Fibroblast of skin of back (primary cell): ENCODE measurements around the gene VIT.

Experiments used
- DNase-seq: peaks from one replicate; pipeline ENCODE4 v3.0.0-alpha.2; 2013

Gene VIT

GRCh38 chr2:36711741-36712314, 15.3 kb downstream of the VIT start:
- no peak for DNase-seq

DNA sequence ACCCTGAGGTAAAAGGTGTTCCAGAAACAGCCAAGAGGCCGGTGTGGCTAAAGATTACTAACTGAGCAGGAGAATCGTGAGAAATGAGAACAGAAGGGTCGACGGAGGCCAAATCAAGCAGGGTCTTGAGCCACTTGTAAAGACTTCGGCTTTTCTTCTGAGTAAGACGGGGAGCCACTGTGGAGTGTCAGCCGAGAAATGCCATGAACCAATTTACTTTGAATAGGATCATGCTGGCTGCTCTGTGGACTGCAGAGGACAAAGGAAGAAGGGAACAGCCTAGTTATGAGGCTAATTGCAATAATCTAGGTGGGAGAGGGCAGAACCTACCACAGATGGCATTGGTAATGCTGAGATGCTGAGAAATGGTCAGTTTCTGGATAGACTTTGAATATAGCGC, 16.8 kb downstream of the VIT start:
- no peak for DNase-seq

GRCh38 chr2:36716111-36716510, 19.6 kb downstream of the VIT start:
- DNase-seq = no peak

DNA sequence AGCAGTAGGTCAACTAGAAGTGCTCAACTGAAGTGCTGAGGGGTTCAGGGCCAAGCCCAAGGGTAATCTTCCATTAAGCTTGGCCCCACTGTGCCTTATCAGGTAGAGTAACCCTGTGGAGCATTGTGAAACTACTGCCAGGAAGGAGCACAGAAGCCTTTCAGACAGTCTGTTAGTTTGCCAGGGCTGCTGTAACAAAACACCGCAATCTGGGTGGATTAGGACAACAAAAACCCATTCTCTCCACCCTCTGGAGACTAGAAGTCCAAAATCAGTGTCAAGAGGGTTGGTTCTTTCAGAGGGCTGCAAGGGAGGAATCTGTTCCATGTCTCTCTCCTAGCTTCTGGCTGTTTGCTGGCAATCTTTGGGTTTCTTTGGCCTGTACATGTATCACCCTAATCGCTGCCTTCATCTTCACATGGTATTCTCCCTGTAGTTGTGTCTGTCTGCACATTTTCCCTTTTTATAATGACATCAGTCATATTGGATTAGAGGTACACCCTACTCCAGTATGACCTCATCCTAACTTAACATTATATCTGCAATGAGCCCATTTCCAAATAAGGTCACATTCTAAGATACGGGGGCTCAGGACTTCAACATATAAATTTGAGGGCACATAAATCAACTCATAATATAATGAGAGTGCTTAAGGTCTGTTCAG, 21.2 kb downstream of the VIT start:
- no peak for DNase-seq

DNA sequence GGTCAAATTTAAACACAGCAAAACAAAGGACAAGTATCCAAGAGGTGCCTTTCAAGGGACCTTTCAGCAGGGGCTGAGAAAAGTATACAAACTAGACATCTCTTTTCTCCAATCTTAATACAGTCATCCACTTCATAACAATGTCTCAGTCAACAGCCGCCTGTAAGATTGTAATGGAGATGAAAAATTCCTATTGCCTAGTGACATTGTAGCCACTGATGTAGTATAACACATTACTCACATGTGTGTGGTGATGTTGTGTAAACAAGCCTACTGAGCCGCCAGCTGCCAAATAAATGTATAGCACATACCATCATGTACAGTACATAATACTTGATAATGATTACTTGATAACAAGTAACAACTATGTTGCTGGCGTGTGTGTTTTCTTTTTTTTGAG, 31.0 kb downstream of the VIT start:
- DNase-seq = no peak

GRCh38 chr2:36729067-36729466, 32.6 kb downstream of the VIT start:
- DNase-seq = no peak

DNA sequence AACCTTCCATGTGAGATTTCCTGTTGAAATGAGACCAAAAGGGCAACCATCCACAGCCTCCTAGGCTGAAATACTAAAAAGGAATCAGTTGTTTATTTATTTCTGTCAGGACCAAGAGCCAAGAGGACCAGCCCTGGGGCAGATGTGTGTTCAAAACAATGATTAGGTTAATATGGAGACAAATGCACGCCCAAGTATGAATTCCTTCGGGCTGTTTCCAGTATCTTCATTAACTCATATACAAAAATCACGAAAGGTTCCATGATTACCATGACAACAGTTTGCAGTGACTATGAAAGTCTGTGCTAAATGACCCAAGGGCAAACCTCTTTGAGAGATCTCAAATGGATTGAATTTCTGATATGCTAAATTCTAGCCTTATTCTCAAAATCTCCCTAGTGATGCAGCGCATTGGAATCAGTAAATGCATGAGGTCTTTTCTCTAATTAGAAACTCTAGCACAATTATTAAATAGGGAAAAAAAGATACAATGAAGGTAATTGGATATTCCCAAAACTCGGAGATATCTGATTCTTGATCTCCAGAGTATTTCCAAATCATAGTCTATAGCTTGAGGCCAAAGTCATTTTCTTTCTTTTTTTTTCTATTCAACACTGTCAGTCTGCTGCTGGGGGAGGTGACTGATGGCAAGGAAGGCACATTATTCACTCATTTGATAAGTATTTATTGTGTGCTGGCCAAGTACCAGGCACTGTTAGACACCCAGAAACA, 35.6 kb downstream of the VIT start:
- peak; percentile 12 for DNase-seq

DNA sequence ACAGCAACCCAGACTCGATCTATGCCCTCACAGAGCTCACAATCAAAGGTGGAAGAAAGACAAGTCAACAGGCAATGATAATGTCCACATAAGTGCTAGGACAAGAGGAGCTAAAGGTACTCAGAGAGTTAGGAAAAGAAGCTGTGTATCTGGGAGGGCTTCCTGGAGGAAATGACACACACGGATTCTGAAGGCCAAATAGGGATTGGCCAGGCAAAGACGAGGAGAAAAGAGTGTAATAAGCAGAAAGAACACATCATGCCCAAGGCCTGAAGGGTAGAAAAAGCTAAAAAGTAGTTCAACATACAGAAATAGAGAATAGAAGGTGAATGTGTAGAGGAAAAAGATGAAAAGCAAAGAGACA, 36.1 kb downstream of the VIT start:
- no peak for DNase-seq

DNA sequence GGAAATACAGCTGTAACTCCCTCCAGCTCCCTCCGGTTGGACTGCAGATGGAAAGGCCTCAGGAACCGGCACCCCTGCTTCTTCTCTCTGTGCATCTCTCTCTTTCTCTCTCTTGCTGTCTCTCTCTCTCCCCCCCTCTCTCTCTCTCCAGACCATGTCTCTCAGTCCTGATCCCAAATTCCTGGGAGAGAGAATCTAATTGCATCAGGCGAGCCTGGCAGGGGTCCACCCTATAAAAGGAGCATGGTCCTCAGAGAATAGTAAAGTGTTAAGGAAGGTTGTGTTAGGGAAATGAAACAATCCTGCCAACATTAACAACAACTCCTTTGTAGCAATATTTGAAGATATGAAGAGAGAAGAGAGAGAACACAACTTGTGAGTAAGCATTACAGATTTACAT, 36.7 kb downstream of the VIT start:
- DNase-seq = no peak

DNA sequence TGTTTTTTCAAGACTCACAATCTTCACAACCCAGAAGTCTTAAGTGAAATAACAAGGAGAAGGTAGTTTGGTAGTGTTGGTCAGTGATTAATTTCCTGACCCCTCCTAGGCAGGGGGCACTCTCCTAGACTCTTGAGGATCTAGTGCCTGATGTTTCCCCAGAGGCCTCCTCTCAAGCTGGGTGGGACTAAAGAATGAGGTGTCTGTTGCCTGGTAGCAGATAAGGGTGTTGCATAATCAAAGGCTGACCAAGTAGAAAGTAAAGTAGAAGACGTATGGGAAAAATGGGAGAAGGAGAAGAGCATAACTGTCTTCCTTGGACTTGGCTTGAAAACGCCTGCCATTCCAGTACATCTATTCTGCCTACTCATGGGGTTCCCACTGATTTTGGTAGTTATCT, 37.8 kb downstream of the VIT start:
- no peak for DNase-seq

DNA sequence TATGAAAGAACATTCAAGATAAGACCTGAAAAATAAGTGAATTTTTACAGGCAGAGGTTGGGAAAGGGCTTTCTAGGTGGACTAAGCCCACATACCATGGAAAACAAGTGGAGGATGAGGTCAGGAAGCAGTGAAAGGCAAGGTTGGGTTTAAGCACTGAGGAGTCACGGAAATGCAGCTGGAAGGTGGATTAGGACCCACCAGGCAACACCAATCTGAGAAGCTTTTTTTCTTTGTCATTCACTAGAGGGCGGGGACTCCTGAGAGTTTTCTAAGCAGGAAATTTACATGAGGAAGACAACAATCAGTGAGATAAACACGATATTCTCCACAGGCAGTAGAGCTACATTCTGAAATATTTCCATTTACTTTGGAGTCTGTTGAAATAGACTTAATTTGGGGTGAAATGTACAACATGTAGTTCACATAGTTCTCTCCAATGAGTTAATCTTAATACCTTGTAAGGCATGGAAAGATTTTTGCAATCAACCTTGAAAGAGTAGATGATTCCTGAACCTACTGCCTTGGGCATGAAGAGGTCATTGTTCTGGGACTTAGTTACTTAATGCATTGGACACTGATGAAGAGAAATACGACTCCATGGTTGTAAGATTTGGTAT, 40.7 kb downstream of the VIT start:
- no peak for DNase-seq

DNA sequence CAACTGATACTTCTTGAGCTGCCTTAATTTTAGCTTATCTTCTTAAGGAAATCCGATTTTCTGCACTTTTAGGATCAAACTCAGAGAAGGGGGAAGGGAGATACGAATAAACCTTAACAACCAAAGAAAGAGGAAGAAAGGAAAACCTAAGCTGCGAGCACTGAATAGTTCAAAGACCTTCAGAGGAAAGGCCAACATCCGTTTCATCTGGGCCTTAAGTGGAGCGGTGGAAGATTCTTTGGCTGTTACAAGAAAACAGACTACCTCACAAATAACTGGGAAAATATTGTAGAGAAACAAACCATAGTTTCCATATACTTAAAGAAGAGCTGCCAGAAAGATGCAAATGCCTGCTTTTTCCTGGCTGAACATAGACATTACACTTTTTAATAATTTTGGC, 43.6 kb downstream of the VIT start:
- no peak for DNase-seq

DNA sequence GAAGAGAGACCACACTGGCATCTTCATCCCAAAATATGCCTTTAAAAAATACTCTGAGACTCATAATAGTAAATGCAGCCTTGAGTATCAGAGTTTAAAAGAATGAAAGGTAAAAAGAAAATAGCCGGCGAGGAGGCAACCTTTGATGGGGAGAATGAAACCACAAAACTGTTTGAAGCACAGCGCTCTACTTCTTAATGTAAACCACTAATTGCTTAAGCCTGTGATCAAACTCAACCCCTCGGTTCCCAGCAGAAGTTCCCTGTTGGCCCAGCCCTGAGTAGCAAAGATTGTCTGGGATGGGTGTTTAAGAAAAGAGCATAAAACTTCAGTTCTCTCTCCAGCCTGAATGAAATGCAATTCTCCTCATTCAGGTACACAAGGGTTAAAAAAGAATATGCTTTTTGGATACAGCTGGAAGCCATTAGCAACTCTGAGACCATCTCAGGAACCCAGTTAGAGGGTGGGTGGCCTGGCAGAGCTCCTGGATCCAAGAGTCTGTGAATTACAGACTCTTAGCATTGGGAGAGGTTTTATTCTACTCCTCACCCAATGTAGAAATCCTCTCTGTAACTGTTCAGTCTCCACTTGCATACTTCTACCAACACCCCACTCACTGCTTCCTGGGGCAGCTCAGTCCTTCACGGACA, 44.8 kb downstream of the VIT start:
- no peak for DNase-seq

- DNase-seq = no peak
These were observed 47.4 kb downstream of the VIT start for GRCh38 chr2:36743954-36744353.

- peak; percentile 41 for DNase-seq
These were observed 51.7 kb downstream of the VIT start for GRCh38 chr2:36748166-36748565.

GRCh38 chr2:36750101-36750500, 53.6 kb downstream of the VIT start:
- DNase-seq = no peak

DNA sequence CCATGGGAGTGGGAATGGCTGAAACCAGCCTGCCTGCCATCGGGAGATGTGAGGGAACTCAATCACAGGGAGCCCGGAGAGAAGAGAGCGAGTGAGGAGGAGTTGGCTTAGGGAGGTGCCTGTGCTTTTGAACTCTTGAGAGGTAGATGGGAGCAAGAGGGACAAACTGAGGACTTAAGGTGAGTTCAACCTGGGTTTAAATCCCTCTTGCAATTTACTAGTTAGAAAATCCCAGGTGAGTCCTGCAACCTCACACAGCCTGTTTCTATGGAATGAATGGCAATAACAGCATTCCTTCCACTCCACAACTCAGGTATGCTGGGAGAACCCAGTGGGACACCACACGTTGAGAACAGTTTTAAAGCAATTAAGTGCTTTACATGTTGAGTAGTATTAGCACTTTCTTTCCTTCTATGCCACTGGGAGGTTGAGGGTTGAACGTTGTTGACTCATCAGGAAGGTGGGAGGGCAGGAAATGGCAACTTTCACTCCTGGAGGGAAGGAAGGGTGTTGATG, 57.3 kb downstream of the VIT start:
- DNase-seq = no peak

DNA sequence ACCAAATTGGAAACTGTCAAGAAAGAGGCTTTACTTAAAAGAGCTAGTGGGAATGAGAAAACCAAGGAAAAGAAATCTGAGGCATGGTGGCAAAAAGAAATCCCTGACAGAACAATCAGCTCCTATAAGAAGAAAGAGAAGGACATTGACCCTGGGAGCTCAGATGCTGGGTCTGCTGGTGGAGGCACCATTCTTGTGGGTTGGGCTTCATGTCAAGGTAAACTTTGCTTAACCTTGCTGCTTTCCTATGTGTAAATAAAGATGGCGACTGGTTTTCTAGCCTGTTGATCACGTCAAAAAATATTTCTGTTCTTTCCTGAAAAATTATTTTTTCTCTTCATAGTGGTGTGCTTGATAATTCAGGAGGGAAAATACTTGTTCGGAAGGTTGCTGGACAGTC, 58.1 kb downstream of the VIT start:
- no peak for DNase-seq

DNA sequence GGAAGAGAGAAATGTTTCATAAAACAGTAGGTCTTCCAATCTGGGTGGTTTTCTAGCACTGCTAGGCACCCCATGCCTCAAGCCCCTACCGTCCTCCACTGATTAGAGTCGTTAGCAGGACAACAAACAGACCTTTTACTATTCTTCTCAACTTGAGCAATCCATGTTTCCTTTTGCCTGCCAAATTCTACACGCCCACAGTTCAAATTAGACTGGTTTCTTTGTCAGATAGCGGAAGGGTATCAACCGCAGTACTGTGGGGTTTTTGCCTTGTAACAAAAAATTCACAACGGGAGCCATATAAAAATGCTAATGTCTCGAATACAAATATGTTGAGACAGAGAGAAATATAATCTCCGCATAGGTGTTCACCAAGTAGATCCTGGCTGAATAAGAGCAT, 59.9 kb downstream of the VIT start:
- no peak for DNase-seq

DNA sequence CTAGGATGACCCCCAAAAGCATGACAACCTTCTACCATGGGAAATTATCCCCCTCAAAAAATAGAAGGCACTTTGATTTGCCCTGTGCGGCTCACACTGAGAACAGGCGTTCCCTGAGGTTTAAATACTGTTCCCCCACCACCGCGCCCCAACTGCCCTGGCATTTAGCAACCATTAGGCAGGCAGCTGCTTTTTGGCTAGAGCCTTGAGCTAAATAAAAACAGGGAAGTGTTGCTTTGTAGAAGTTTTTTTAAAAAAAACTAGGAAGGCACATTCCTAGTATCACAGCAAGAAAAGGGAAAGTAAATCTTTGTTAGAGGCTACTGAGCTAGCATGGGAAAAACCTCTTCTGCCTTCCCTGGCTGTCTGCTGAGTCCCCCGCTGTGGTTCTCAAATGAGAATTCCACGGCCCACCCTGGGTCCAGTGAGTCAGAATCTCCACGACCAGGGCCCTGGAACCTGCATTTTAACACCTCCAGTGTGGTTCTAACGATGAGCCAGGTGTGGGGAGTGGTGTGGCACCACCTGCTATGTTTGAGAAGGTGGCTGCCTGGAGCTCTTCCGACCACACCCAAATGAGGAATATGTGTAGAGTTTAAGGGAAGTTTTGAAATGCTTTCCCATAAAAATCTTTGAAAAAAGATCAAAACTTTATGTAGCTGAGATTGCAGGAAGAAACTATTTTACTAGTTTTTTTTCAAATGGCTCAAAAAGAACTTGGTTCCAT, 66.4 kb downstream of the VIT start:
- no peak for DNase-seq

- no peak for DNase-seq
These were observed 72.6 kb downstream of the VIT start for GRCh38 chr2:36769106-36769505.

GRCh38 chr2:36770542-36771287, 74.2 kb downstream of the VIT start:
- DNase-seq = peak; percentile 48
